ENCODE results near the gene APOL6.
"Not testable (repeated sequence)": the region's sequence is repeated elsewhere in the genome, so short reads cannot be mapped to it uniquely, and the experiment has no call there.

The APOL6 gene

DNA sequence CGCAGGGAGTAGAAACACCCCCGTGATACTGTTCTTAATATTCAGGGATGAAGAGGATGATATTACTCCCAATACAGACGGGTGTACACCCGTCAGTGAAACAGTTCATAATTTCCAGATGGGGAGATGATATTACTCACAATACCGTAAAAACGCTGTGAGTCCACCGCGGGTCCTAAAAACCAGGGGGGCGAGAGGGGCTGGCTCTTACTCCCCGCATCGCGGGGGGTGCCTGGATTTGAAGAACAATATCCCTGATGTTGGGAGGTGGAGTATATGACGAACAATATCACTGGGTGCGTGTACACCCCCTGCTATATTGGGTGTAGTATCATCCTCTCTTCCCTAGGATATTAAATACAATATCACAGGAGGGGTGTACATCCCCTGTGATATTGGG, 48.9 kb downstream of the APOL6 start:
- in situ Hi-C loops (cut with HindIII; ENCODE audit: low pct_unique_long_range_greater_than_20kb, low sequenced_read_pairs), result no loop called here
- TF ChIP-seq JUND (IDR thresholded peaks at IDR 0.05; ENCODE audit: low read depth), result no peak
- DNase-seq (ENCODE audit: low read depth in 1 of 2, low spot score in 1 of 2), result no peak

DNA sequence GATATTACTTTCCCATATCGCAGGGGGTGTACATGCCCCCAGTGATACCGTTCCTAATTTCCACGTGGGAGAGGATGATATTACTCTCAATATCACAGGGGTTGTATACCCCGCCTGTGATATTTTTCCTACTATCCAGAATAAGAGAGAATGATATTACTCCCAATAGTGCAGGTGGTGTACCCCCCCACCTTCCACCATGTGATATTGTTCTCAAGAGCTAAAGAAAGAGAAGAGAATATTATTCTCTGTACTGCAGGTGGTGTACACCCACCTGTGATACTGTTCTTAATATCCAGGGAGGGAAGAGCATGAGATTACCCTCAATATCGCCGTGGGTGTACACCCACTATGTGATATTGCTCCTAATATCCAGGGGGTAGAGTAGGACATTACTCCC, 51.6 kb downstream of the APOL6 start:
- in situ Hi-C loops (cut with HindIII; ENCODE audit: low pct_unique_long_range_greater_than_20kb, low sequenced_read_pairs); DNase-seq (ENCODE audit: low read depth in 1 of 2, low spot score in 1 of 2): not testable (repeated sequence)

DNA sequence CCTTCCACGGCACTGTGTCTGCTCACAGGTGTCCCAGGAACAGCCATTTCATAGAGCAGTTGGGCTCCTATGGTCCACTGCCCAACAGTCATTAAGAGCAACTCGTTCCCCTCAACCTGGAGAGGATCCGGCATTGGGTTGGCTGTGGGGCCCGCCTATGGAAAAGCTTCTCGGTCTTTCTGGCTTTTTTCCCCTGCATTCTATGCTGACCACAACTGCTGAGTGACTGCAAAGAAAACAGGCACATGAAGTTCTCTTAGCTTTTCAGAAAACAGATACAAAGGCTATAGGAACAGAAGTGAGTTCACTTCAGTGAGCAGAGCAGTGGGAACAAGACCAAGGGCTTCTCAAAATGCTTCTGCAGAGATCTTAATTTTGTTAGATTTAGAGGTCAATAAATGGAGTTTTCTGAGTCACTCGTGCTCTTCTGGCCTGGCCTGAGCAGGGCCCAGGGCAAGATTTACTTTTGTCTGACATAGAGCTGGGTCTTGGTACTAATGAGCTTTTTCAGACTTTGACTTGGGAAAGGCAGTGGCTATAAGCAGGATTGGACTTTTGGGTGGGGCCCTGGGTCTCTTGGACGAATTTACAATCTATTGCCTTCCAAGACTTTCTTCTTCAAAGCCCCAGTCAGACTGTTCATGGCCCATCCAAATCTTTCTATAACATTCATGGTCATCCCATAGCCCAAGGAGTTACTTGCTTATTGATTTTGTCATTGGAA, 55.8 kb downstream of the APOL6 start:
- DNase-seq (ENCODE audit: low read depth in 1 of 2, low spot score in 1 of 2), result no peak
- no peak for TF ChIP-seq JUND (IDR thresholded peaks at IDR 0.05; ENCODE audit: low read depth)
- in situ Hi-C loops (cut with HindIII; ENCODE audit: low pct_unique_long_range_greater_than_20kb, low sequenced_read_pairs), result no loop called here

DNA sequence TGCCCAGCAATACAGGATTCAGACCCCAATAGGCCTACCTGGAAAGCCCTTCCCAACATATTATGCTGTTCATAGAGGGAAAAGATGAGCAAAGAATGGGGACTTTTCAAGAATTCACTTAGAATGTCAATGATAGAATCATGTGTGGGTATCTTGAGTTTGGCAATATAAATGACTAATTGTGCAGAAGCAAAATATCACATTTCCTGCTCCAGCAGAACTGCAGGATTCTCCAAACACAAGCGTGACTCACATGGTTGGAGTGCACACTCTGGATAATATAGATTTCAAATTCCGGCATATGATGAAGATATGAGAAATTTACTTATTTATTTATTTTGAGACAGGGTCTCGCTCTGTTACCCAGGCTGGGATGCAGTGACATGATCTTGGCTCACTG, 56.9 kb downstream of the APOL6 start:
- in situ Hi-C loops (cut with HindIII; ENCODE audit: low pct_unique_long_range_greater_than_20kb, low sequenced_read_pairs), result no loop called here
- DNase-seq (ENCODE audit: low read depth in 1 of 2, low spot score in 1 of 2), result no peak
- TF ChIP-seq JUND (IDR thresholded peaks at IDR 0.05; ENCODE audit: low read depth), result no peak

DNA sequence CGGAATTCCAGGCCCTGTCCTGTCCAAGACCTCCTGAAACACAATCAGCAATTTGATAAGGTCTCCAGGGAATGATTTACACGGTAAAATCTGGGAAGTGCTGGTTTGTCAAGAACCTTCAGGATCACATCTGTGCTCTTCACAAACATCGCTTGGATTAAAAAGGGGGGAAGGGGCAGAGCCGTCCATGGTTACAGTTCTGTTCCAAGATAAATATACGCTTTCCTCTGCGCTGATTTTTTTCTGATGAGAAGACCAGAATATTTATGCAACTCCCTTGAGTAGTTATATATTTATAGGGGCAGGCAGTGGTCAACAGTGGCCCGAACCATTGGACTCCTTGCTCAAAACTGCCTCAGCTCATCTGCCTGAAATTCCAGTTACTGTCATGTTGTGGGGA, 60.2 kb downstream of the APOL6 start:
- DNase-seq (ENCODE audit: low read depth in 1 of 2, low spot score in 1 of 2), result no peak
- no peak for TF ChIP-seq JUND (IDR thresholded peaks at IDR 0.05; ENCODE audit: low read depth)
- in situ Hi-C loops (cut with HindIII; ENCODE audit: low pct_unique_long_range_greater_than_20kb, low sequenced_read_pairs), result no loop called here

DNA sequence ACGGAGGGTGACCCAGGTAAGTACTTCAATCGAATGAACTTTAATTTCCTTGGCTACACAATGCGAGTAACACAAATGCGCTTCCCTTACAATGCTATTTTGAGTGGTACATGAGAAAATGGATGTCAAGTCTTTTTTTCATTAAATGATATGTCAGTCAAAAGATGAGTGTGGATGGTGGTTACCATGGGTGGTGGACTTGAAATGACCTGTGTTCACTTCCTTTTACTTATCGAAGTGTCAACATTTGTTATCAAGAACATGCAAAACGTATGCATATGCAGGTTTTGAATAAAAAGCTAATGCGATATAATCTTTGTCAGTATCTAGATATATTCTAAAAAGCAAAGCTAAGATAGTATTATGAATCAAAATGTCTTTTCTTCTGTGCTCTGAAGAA, 60.7 kb downstream of the APOL6 start:
- no peak for TF ChIP-seq JUND (IDR thresholded peaks at IDR 0.05; ENCODE audit: low read depth)
- in situ Hi-C loops (cut with HindIII; ENCODE audit: low pct_unique_long_range_greater_than_20kb, low sequenced_read_pairs), result no loop called here

DNA sequence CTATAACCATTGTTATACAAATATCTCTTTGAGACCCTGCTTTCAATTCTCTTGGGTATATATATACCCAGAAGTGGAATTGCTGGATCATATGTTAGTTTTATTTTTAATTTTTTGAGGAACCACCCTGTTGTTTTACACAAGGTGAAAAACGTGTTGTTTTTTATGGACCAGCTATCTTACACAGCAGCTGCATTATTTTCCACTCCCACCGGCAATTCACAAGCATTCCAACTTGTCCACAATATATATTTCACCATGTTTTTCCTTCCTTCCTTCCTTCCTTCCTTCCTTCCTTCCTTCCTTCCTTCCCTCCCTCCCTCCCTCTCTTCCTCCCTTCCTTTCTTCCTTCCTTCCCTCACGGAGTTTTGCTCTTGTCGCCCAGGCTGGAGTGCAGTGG, 63.1 kb downstream of the APOL6 start:
- no peak for TF ChIP-seq JUND (IDR thresholded peaks at IDR 0.05; ENCODE audit: low read depth)
- in situ Hi-C loops (cut with HindIII; ENCODE audit: low pct_unique_long_range_greater_than_20kb, low sequenced_read_pairs), result no loop called here
- no peak for DNase-seq (ENCODE audit: low read depth in 1 of 2, low spot score in 1 of 2)

More for the DNA sequence above, 60.7 kb downstream of the APOL6 start:
- no peak for DNase-seq (ENCODE audit: low read depth in 1 of 2, low spot score in 1 of 2)

DNA sequence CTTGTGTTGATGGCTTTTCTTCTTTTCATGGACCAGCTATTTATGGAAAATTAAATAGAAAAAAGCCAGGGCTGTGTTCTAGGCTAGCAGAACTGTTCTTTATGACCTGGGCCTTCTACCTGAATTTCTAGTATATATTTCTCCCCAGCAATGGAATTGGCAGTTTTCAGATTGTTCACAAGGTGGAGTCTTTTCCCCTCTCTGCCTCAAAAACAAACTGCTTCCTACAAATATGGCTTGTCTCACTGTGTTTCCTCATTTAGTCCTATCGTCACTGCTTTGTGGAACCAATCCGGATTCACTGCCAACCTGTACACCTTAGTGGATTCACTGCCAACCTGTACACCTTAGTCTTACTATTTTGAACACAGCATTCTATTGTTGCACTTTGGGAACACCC, 64.4 kb downstream of the APOL6 start:
- no peak for TF ChIP-seq JUND (IDR thresholded peaks at IDR 0.05; ENCODE audit: low read depth)
- in situ Hi-C loops (cut with HindIII; ENCODE audit: low pct_unique_long_range_greater_than_20kb, low sequenced_read_pairs), result no loop called here
- peak in 1 of 2 experiments; percentile 23 for DNase-seq (ENCODE audit: low read depth in 1 of 2, low spot score in 1 of 2)

DNA sequence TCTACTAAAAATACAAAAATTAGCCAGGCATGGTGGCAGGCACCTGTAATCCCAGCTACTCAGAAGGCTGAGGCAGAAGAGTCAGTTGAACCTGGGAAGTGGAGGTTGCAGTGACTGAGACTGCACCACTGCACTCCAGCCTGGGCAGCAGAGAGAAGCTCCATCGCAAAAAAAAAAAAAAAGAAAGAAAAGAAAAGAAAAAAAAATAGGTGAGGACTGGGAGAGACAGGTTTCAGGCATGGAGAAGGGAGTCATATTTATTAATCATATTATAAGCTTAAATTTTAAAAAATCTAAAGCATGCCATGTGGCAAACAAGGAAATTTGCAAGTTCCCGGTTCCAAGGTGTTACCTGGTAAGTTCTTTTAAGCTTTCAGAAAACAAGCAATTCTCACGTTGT, 69.3 kb downstream of the APOL6 start, which contains the start of gene APOL5:
TSS of gene APOL5 (plus strand) at position 301 of the 400 bp plus-strand sequence. CDS start at position 301, 0 bp downstream.
- in situ Hi-C loops (cut with HindIII; ENCODE audit: low pct_unique_long_range_greater_than_20kb, low sequenced_read_pairs), result no loop called here
- TF ChIP-seq JUND (IDR thresholded peaks at IDR 0.05; ENCODE audit: low read depth), result no peak
- DNase-seq (ENCODE audit: low read depth in 1 of 2, low spot score in 1 of 2), result no peak

Measured in T47D (cell line).